SK-N-SH (cell line): ENCODE data around the gene MANSC1. TPM values are rescaled to one million over a fixed set of nuclear protein-coding genes. Genes with fewer than 3 reads are reported as not detected.

Experiments
- CTCF ChIA-PET: fragments of 300-600, 350-600 bp; formaldehyde crosslinking; extraction: SDS; loops from one replicate; lab custom pipeline; 2021; lab: Yijun Ruan, JAX
- POLR2A ChIA-PET: fragments of 350-600 bp; sonication (Branson Sonifier 250); formaldehyde crosslinking; extraction: SDS; loops from one replicate; lab custom pipeline; 2020; ENCODE audit warnings: antibody characterized with exemption, inconsistent platforms; lab: Yijun Ruan, JAX
- DNase-seq: peaks from one replicate; pipeline ENCODE4 v3.0.0; 2012
- H2AFZ ChIP-seq: fragments of 200-600 bp; sonication (generic); 2 replicates; pipeline ENCODE4 v1.8.1; 2016; ENCODE audit warnings: antibody characterized with exemption, mild to moderate bottlenecking, low read depth
- H3F3A ChIP-seq: fragments of 200-600 bp; sonication (generic); replicated peaks from 2 replicates; pipeline ENCODE3; 2016; ENCODE audit warnings: antibody characterized with exemption, mild to moderate bottlenecking; ENCODE audit not compliant: insufficient read depth
- H3K27ac ChIP-seq, 2 experiments: fragments of 200-500 bp in 1 of 2; fragments of 200-600 bp in 1 of 2; sonication (Bioruptor generic) in 1 of 2; sonication (generic), shearing (Covaris generic) in 1 of 2; 2 replicates each; pipeline versions ENCODE4 v1.5.1 to v1.6.1; 2014 to 2016; ENCODE audit warnings: low read depth in 2 of 2, inconsistent platforms in 1 of 2, low read length in 1 of 2, mild to moderate bottlenecking in 1 of 2, mixed read lengths in 1 of 2
- H3K27me3 ChIP-seq: fragments of 200-600 bp; sonication (generic), shearing (Covaris generic); 2 replicates; pipeline ENCODE4 v1.6.1; 2016; ENCODE audit warnings: mixed run types; ENCODE audit not compliant: insufficient read depth
- H3K36me3 ChIP-seq, 2 experiments: fragments of 200-500 bp in 1 of 2; fragments of 200-600 bp in 1 of 2; sonication (Bioruptor generic) in 1 of 2; sonication (generic) in 1 of 2; replicated peaks in 1 of 2; 2 replicates each; pipeline versions ENCODE3 to v1.5.1; 2014 to 2016; ENCODE audit warnings: low read length in 1 of 2, mild to moderate bottlenecking in 1 of 2; ENCODE audit not compliant: insufficient read depth in 2 of 2, control insufficient read depth in 1 of 2
- H3K4me1 ChIP-seq, 2 experiments: fragments of 200-500 bp in 1 of 2; fragments of 200-600 bp in 1 of 2; sonication (Bioruptor generic) in 1 of 2; sonication (generic), shearing (Covaris generic) in 1 of 2; 2 replicates each; pipeline versions ENCODE4 v1.5.1 to v1.6.1; 2014 to 2016; ENCODE audit warnings: low read depth in 1 of 2, low read length in 1 of 2, mixed run types in 1 of 2; ENCODE audit not compliant: insufficient read depth in 2 of 2, control insufficient read depth in 1 of 2
- H3K4me2 ChIP-seq: fragments of 200-600 bp; sonication (generic), shearing (Covaris generic); 2 replicates; pipeline ENCODE4 v1.6.1; 2017; ENCODE audit warnings: mixed run types
- H3K4me3 ChIP-seq, 2 experiments: fragments of 200-500 bp in 1 of 2; fragments of 200-600 bp in 1 of 2; sonication (Bioruptor generic) in 1 of 2; sonication (generic), shearing (Covaris generic) in 1 of 2; 2 replicates each; pipeline versions ENCODE4 v1.5.1 to v1.8.1; 2014 to 2016; ENCODE audit warnings: low read depth in 2 of 2, inconsistent platforms in 1 of 2, low read length in 1 of 2, mild to moderate bottlenecking in 1 of 2, mixed read lengths in 1 of 2, moderate library complexity in 1 of 2
- H3K79me2 ChIP-seq: fragments of 200-600 bp; sonication (generic); 2 replicates; pipeline ENCODE4 v1.8.1; 2017; ENCODE audit warnings: mild to moderate bottlenecking; ENCODE audit not compliant: insufficient read depth
- H3K9ac ChIP-seq: fragments of 200-600 bp; sonication (generic); 2 replicates; pipeline ENCODE4 v1.6.1; 2017; ENCODE audit warnings: mixed run types
- H3K9me2 ChIP-seq: fragments of 200-600 bp; sonication (generic); 2 replicates; pipeline ENCODE4 v1.6.1; 2017; ENCODE audit warnings: mixed run types
- H3K9me3 ChIP-seq: fragments of 200-600 bp; sonication (generic); 2 replicates; pipeline ENCODE4 v1.6.1; 2017; ENCODE audit warnings: mixed run types, mild to moderate bottlenecking, moderate library complexity
- H4K20me1 ChIP-seq: fragments of 200-600 bp; sonication (generic); 2 replicates; pipeline ENCODE4 v1.6.1; 2017; ENCODE audit warnings: mild to moderate bottlenecking, mixed run types; ENCODE audit not compliant: insufficient read depth
- CHD2 ChIP-seq: fragments of 150-350 bp; IDR thresholded peaks from 2 replicates; pipeline ENCODE4 v1.6.1; 2018; ENCODE audit warnings: low read length; ENCODE audit not compliant: partially characterized antibody
- ELF1 ChIP-seq: IDR thresholded peaks from 2 replicates; pipeline ENCODE4 v1.4.0; 2012
- EZH2phosphoT487 ChIP-seq: fragments of 200-600 bp; sonication (generic); IDR thresholded peaks from 2 replicates; pipeline ENCODE4 v1.6.1; 2017; ENCODE audit warnings: low read depth, mixed run types, mild to moderate bottlenecking, antibody characterized with exemption, moderate library complexity, borderline replicate concordance
- FOSL2 ChIP-seq: IDR thresholded peaks from 2 replicates; pipeline ENCODE4 v1.4.0; 2012; ENCODE audit warnings: low read depth, mild to moderate bottlenecking, moderate library complexity, borderline replicate concordance
- GABPA ChIP-seq: IDR thresholded peaks from 2 replicates; pipeline ENCODE4 v1.4.0; 2012; ENCODE audit warnings: low read depth, mild to moderate bottlenecking
- JUND ChIP-seq: IDR thresholded peaks from 2 replicates; pipeline ENCODE4 v1.4.0; 2012
- MAX ChIP-seq: IDR thresholded peaks from 2 replicates; pipeline ENCODE4 v1.4.0; 2012; ENCODE audit warnings: low read depth
- MEF2A ChIP-seq: IDR thresholded peaks from 2 replicates; pipeline ENCODE4 v1.4.0; 2012; ENCODE audit warnings: low read depth, borderline replicate concordance
- MXI1 ChIP-seq: IDR thresholded peaks from 2 replicates; pipeline ENCODE4 v1.6.1; 2012; ENCODE audit warnings: mild to moderate bottlenecking, low read depth, low read length, improper control_type of control experiment
- NFIC ChIP-seq: IDR thresholded peaks from 2 replicates; pipeline ENCODE4 v1.4.0; 2012; ENCODE audit warnings: borderline replicate concordance
- PBX3 ChIP-seq: IDR thresholded peaks from 2 replicates; pipeline ENCODE4; 2012
- RAD21 ChIP-seq: IDR thresholded peaks from 2 replicates; pipeline ENCODE4 v1.6.1; 2012; ENCODE audit warnings: mild to moderate bottlenecking, low read length
- RCOR1 ChIP-seq: fragments of 150-350 bp; IDR thresholded peaks from 2 replicates; pipeline ENCODE4 v1.6.1; 2017; ENCODE audit warnings: antibody characterized with exemption, low read length
- REST ChIP-seq: IDR thresholded peaks from 2 replicates; pipeline ENCODE4 v1.6.1; 2012; ENCODE audit warnings: mild to moderate bottlenecking, low read depth, low read length, moderate library complexity
- SMC3 ChIP-seq: IDR thresholded peaks from 2 replicates; pipeline ENCODE4 v1.6.1; 2012; ENCODE audit warnings: low read depth, low read length, improper control_type of control experiment
- TAF1 ChIP-seq: IDR thresholded peaks from 2 replicates; pipeline ENCODE4 v1.6.1; 2012; ENCODE audit warnings: low read depth, mild to moderate bottlenecking, low read length, moderate library complexity, borderline replicate concordance
- TCF12 ChIP-seq: IDR thresholded peaks from 2 replicates; pipeline ENCODE4 v1.4.0; 2012
- YY1 ChIP-seq: IDR thresholded peaks from 2 replicates; pipeline ENCODE4 v1.4.0; 2012; ENCODE audit warnings: low read depth, mild to moderate bottlenecking
- ZBTB33 ChIP-seq: IDR thresholded peaks from 2 replicates; pipeline ENCODE4 v1.4.0; 2012; ENCODE audit warnings: low read depth, borderline replicate concordance
- WGBS: methylation state at CpG from one replicate; pipeline ENCODE4 v1.1.6; 2017; ENCODE audit warnings: low lambda C conversion rate; 5-methylcytosine and 5-hydroxymethylcytosine counted together
- polyA plus RNA-seq, 3 experiments: library from polyadenylated mRNA; depleted of rRNA; stranded (reverse); fragments of >200 nt; gene quantifications; 2 replicates each; pipeline ENCODE4 v1.2.3, GENCODE V29; 2012

MANSC1 gene
- polyA plus RNA-seq, 1 of the 3 experiments (the other 2 are of a cell fraction), result 2.9 TPM

GRCh38 chr12:12384571-12385340 lies 34.7 kb upstream of the MANSC1 start:
- no peak overlapping the region for H3K9ac ChIP-seq
- peaks cover 0 to 8% of the 10 kb centered on the region in 2 experiments for H3K36me3 ChIP-seq
- peak; percentile 45 for DNase-seq
- no peaks in the 10 kb centered on the region for H3K9me2 ChIP-seq
- no peaks in the 10 kb centered on the region for H3K79me2 ChIP-seq
- no peaks in the 10 kb centered on the region for H3K9me3 ChIP-seq
- peak overlapping the region in 1 of 2 experiments; percentile 65; a peak in 2 of 4 replicates for H3K27ac ChIP-seq
- no peak overlapping the region for H3K4me2 ChIP-seq
- peaks cover 10 to 17% of the 10 kb centered on the region in 2 experiments; a peak in 3 of 4 replicates for H3K4me1 ChIP-seq
- CTCF ChIA-PET, result interaction anchor here (1.0 to 2.8 kb wide), 6 partner anchors 118 to 272 kb away, joined by 3 to 10 read pairs (median 4); partner anchors contain the start of gene DUSP16
- no peaks in the 10 kb centered on the region for H3K27me3 ChIP-seq
- POLR2A ChIA-PET, result interaction anchor here (0.7 kb wide), 1 partner anchor 12 kb away, joined by 3 read pairs; no protein-coding TSS in a partner anchor
- H2AFZ ChIP-seq, result no peak overlapping the region
- H4K20me1 ChIP-seq, result no peaks in the 10 kb centered on the region
- peaks cover 14% of the 10 kb centered on the region for H3F3A ChIP-seq
- H3K4me3 ChIP-seq, result no peak overlapping the region
- TF ChIP-seq PBX3, result 0 out of 2 replicates have a peak, but pooled peaks have one; percentile 4
- TF ChIP-seq GABPA, result no peak
- TF ChIP-seq RCOR1, result no peak
- TF ChIP-seq RAD21, result no peak
- TF ChIP-seq ELF1, result no peak
- peak; percentile 27; the same call in 1 of the 2 replicates for TF ChIP-seq TCF12
- WGBS, result 77% methylated on average over 7 of the region's 7 CpGs

- no peak for DNase-seq
- POLR2A ChIA-PET, result no interaction called here
- no peaks in the 10 kb centered on the region for H3K9me3 ChIP-seq
- WGBS, result 94% methylated on average over 3 of the region's 3 CpGs
- H3F3A ChIP-seq, result peaks cover 14% of the 10 kb centered on the region
- peaks cover 0 to 8% of the 10 kb centered on the region in 2 experiments for H3K36me3 ChIP-seq
- H3K4me1 ChIP-seq, result peaks cover 6 to 7% of the 10 kb centered on the region in 2 experiments; a peak in 3 of 4 replicates
- H3K27me3 ChIP-seq, result no peaks in the 10 kb centered on the region
- H2AFZ ChIP-seq, result no peak overlapping the region
- H3K79me2 ChIP-seq, result no peaks in the 10 kb centered on the region
- H3K9ac ChIP-seq, result no peak overlapping the region
- no peaks in the 10 kb centered on the region for H3K9me2 ChIP-seq
- no peak overlapping the region for H3K4me2 ChIP-seq
- H3K4me3 ChIP-seq, result no peak overlapping the region
- CTCF ChIA-PET, result no interaction called here
- TF ChIP-seq MEF2A (no peak), MXI1 (no peak), ZBTB33 (no peak), FOSL2 (no peak), TAF1 (no peak), REST (no peak), YY1 (no peak), JUND (no peak), SMC3 (no peak), RAD21 (no peak), NFIC (no peak), ELF1 (no peak), CHD2 (no peak), EZH2phosphoT487 (no peak), TCF12 (no peak), MAX (no peak)
- TF ChIP-seq, all 33 proteins: peak for 0
- H4K20me1 ChIP-seq, result no peaks in the 10 kb centered on the region
- no peak overlapping the region for H3K27ac ChIP-seq
Measured at GRCh38 chr12:12381982-12382381, 31.9 kb upstream of the MANSC1 start.
